GM23338 (cell line): ENCODE data around the gene TBC1D7. TPM values are rescaled to one million over a fixed set of nuclear protein-coding genes. Genes with fewer than 3 reads are reported as not detected.

Experiments used
- ATAC-seq: fragments of 200-7000 bp; cut with Tn5 transposase; 3 replicates; pipeline ENCODE4 v1.9.1; 2020
- DNase-seq: peaks from one replicate; pipeline ENCODE4 v3.0.0-alpha.2; 2015; ENCODE audit warnings: low spot score
- H2AFZ ChIP-seq: fragments of 200-600 bp; sonication (generic); 2 replicates; pipeline ENCODE4 v1.8.0; 2016; ENCODE audit warnings: antibody characterized with exemption, mild to moderate bottlenecking, moderate library complexity
- H3F3A ChIP-seq: fragments of 200-600 bp; sonication (generic); replicated peaks from 2 replicates; pipeline ENCODE4 v1.8.0; 2017; ENCODE audit warnings: antibody characterized with exemption, mixed run types, low read depth
- H3K27ac ChIP-seq: fragments of 200-600 bp; sonication (generic); 2 replicates; pipeline ENCODE4 v1.6.1; 2016; ENCODE audit warnings: low read depth
- H3K27me3 ChIP-seq: fragments of 200-600 bp; sonication (generic); 2 replicates; pipeline ENCODE4 v1.8.0; 2016; ENCODE audit warnings: mild to moderate bottlenecking, mixed run types, moderate library complexity; ENCODE audit not compliant: insufficient read depth
- H3K36me3 ChIP-seq: fragments of 200-600 bp; sonication (generic); 2 replicates; pipeline ENCODE4 v1.8.0; 2016; ENCODE audit warnings: mild to moderate bottlenecking; ENCODE audit not compliant: insufficient read depth
- H3K4me1 ChIP-seq: fragments of 200-600 bp; sonication (generic); 2 replicates; pipeline ENCODE4 v1.8.0; 2016; ENCODE audit warnings: mild to moderate bottlenecking, moderate library complexity; ENCODE audit not compliant: insufficient read depth
- H3K4me2 ChIP-seq: fragments of 200-600 bp; sonication (generic); 2 replicates; pipeline ENCODE4 v1.7.1; 2017; ENCODE audit warnings: mixed run types
- H3K4me3 ChIP-seq: fragments of 200-600 bp; sonication (generic); 2 replicates; pipeline ENCODE4 v1.6.1; 2016; ENCODE audit warnings: mixed run types
- H3K79me2 ChIP-seq: fragments of 200-600 bp; sonication (generic); replicated peaks from 2 replicates; pipeline ENCODE4 v1.8.0; 2017; ENCODE audit warnings: mild to moderate bottlenecking; ENCODE audit not compliant: insufficient read depth
- H3K9me2 ChIP-seq: fragments of 200-600 bp; sonication (generic); 2 replicates; pipeline ENCODE4 v1.8.0; 2017; ENCODE audit not compliant: insufficient read depth
- H4K20me1 ChIP-seq: fragments of 200-600 bp; sonication (generic); replicated peaks from 2 replicates; pipeline ENCODE4 v1.8.0; 2017; ENCODE audit warnings: mild to moderate bottlenecking; ENCODE audit not compliant: insufficient read depth
- H3K27ac Mint-ChIP-seq: 2 replicates; pipeline ENCODE4 v1.8.0; 2020; ENCODE audit warnings: inconsistent platforms, mild to moderate bottlenecking, moderate library complexity, mixed read lengths
- H3K27me3 Mint-ChIP-seq: 3 replicates; pipeline ENCODE4 v1.8.0; 2022; ENCODE audit warnings: low read depth, mild to moderate bottlenecking, moderate library complexity, mixed read lengths, inconsistent platforms; ENCODE audit not compliant: insufficient read depth, poor library complexity
- H3K36me3 Mint-ChIP-seq: 3 replicates; pipeline ENCODE4 v1.8.0; 2021; ENCODE audit warnings: low read depth, mild to moderate bottlenecking, inconsistent platforms, moderate library complexity, mixed read lengths
- H3K4me1 Mint-ChIP-seq: 3 replicates; pipeline ENCODE4 v1.8.0; 2020; ENCODE audit warnings: mild to moderate bottlenecking, inconsistent platforms, mixed read lengths
- H3K4me3 Mint-ChIP-seq: 3 replicates; pipeline ENCODE4 v1.8.0; 2021; ENCODE audit warnings: moderate library complexity, mild to moderate bottlenecking, inconsistent platforms, mixed read lengths
- H3K9me3 Mint-ChIP-seq: 3 replicates; pipeline ENCODE4 v1.8.0; 2020; ENCODE audit warnings: moderate library complexity, mild to moderate bottlenecking, inconsistent platforms, mixed read lengths
- CREB1 ChIP-seq: fragments of 250-450 bp; sonication (Bioruptor Pico); IDR thresholded peaks from 2 replicates; pipeline ENCODE4 v1.5.0; 2020; ENCODE audit warnings: low read depth, mild to moderate bottlenecking, moderate library complexity
- ETS1 ChIP-seq: IDR thresholded peaks from 2 replicates; pipeline ENCODE4 v1.6.1; 2016; ENCODE audit warnings: antibody characterized with exemption
- EZH2 ChIP-seq: fragments of 200-600 bp; sonication (generic); IDR thresholded peaks from one replicate; pipeline ENCODE4 v1.8.0; 2017; ENCODE audit warnings: antibody characterized with exemption, mild to moderate bottlenecking, low read depth; ENCODE audit not compliant: unreplicated experiment
- JUNB ChIP-seq: IDR thresholded peaks from one replicate; pipeline ENCODE4 v1.6.1; 2016; ENCODE audit warnings: antibody characterized with exemption; ENCODE audit not compliant: unreplicated experiment
- NANOG ChIP-seq: IDR thresholded peaks from 2 replicates; pipeline ENCODE4 v1.6.1; 2016; ENCODE audit warnings: antibody characterized with exemption, borderline replicate concordance
- POLR2AphosphoS5 ChIP-seq: IDR thresholded peaks from 2 replicates; pipeline ENCODE4 v1.6.1; 2016; ENCODE audit warnings: antibody characterized with exemption, low read depth
- STAT1 ChIP-seq: IDR thresholded peaks from one replicate; pipeline ENCODE4 v1.6.1; 2016; ENCODE audit warnings: antibody characterized with exemption; ENCODE audit not compliant: unreplicated experiment
- ZNF331 ChIP-seq: fragments of 250-450 bp; sonication (Bioruptor Pico); IDR thresholded peaks from 2 replicates; pipeline ENCODE4 v1.5.0; 2020; ENCODE audit warnings: low read depth, mild to moderate bottlenecking, moderate library complexity
- ZNF462 ChIP-seq: fragments of 250-450 bp; sonication (Bioruptor Pico); IDR thresholded peaks from 2 replicates; pipeline ENCODE4 v1.5.0; 2020; ENCODE audit warnings: mild to moderate bottlenecking, moderate library complexity
- polyA plus RNA-seq: library from polyadenylated mRNA; unstranded; fragments of >200 nt; fragmentation: Nextera tagmentation; extraction: Ambion mirVana; gene quantifications from 2 replicates; pipeline ENCODE4 v1.2.1, GENCODE V29; 2016
- total RNA-seq: library from RNA; depleted of rRNA; stranded (reverse); fragments of >200 nt; shearing (Covaris generic); gene quantifications from 2 replicates; pipeline ENCODE4 v1.2.3, GENCODE V29; 2014
- TF ChIP-seq, protein P1 (sequence below): IDR thresholded peaks from one replicate; pipeline ENCODE4 v1.6.1; 2018; ENCODE audit warnings: antibody characterized with exemption; ENCODE audit not compliant: unreplicated experiment

Gene TBC1D7
- total and polyA plus RNA-seq, 2 experiments from 2014 or later, result 62.0 to 70.4 TPM

DNA sequence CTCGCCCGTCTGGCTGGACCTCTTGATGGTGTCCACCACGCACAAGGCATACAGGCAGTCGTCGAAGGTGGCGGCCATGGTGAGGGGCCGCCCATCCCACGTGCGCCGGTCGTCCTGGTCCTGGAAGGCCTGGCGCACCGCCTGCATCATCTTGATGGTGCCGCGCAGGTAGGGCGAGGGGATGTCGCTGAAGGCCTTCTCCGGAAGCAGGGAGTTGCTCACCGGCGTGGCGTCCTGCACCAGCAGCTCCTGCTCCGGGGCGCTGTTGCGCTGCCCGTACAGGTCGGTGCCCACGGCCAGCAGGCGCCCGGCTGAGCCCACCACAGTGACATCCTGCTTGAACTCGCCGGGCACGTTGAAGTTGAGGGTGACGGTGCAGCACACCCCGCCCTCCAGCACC lies 36.5 kb upstream of the TBC1D7 start:
- TF ChIP-seq STAT1 (no peak), NANOG (no peak), ZNF462 (no peak), ZNF331 (CRISPR knock-in tag) (no peak), CREB1 (CRISPR knock-in tag) (no peak), POLR2AphosphoS5 (no peak), ETS1 (no peak), EZH2 (no peak), JUNB (no peak)
- TF ChIP-seq, protein P1, sequence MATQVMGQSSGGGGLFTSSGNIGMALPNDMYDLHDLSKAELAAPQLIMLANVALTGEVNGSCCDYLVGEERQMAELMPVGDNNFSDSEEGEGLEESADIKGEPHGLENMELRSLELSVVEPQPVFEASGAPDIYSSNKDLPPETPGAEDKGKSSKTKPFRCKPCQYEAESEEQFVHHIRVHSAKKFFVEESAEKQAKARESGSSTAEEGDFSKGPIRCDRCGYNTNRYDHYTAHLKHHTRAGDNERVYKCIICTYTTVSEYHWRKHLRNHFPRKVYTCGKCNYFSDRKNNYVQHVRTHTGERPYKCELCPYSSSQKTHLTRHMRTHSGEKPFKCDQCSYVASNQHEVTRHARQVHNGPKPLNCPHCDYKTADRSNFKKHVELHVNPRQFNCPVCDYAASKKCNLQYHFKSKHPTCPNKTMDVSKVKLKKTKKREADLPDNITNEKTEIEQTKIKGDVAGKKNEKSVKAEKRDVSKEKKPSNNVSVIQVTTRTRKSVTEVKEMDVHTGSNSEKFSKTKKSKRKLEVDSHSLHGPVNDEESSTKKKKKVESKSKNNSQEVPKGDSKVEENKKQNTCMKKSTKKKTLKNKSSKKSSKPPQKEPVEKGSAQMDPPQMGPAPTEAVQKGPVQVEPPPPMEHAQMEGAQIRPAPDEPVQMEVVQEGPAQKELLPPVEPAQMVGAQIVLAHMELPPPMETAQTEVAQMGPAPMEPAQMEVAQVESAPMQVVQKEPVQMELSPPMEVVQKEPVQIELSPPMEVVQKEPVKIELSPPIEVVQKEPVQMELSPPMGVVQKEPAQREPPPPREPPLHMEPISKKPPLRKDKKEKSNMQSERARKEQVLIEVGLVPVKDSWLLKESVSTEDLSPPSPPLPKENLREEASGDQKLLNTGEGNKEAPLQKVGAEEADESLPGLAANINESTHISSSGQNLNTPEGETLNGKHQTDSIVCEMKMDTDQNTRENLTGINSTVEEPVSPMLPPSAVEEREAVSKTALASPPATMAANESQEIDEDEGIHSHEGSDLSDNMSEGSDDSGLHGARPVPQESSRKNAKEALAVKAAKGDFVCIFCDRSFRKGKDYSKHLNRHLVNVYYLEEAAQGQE, result no peak
- H3K4me3 ChIP-seq, result no peak overlapping the region
- no peak overlapping the region for H3K4me2 ChIP-seq
- Mint-ChIP-seq H3K36me3 (peaks cover 2% of the 10 kb centered on the region; the same call in 2 of the 3 replicates), H3K4me1 (peaks cover 22% of the 10 kb centered on the region), H3K9me3 (no peaks in the 10 kb centered on the region), H3K27me3 (no peaks in the 10 kb centered on the region), H3K27ac (no peak overlapping the region), H3K4me3 (no peak overlapping the region)
- H3K36me3 ChIP-seq, result no peaks in the 10 kb centered on the region; the same call in 1 of the 2 replicates
- ATAC-seq (no peak), DNase-seq (no peak)
- no peak overlapping the region for H3K27ac ChIP-seq
- no peaks in the 10 kb centered on the region; the same call in 1 of the 2 replicates for H4K20me1 ChIP-seq
- H2AFZ ChIP-seq, result no peak overlapping the region
- no peaks in the 10 kb centered on the region for H3K9me2 ChIP-seq
- H3F3A ChIP-seq, result no peaks in the 10 kb centered on the region
- H3K79me2 ChIP-seq, result no peaks in the 10 kb centered on the region
- H3K27me3 ChIP-seq, result no peaks in the 10 kb centered on the region
- peaks cover 18% of the 10 kb centered on the region for H3K4me1 ChIP-seq
